Measurements from ENCODE around the gene ERMARD. TPM values are rescaled to one million over a fixed set of nuclear protein-coding genes. Genes with fewer than 3 reads are reported as not detected.
"Not testable (repeated sequence)": the region's sequence is repeated elsewhere in the genome, so short reads cannot be mapped to it uniquely, and the experiment has no call there.

Gene ERMARD
- total RNA-seq, 2 donors from 2014 or later, result 19.6 to 22.1 TPM

GRCh38 chr6:169726963-169727362, 24.5 kb upstream of the ERMARD start:
- no peak for DNase-seq (ENCODE audit: low spot score)
- intact Hi-C loops (cut with DNase I), result no loop called here

GRCh38 chr6:169729961-169730360, 21.5 kb upstream of the ERMARD start:
- DNase-seq (ENCODE audit: low spot score), result no peak
- intact Hi-C loops (cut with DNase I), result no loop called here

- intact Hi-C loops (cut with DNase I), result no loop called here
- DNase-seq (ENCODE audit: low spot score), result peak; percentile 82
These were observed 13.0 kb upstream of the ERMARD start for GRCh38 chr6:169738204-169738975.

GRCh38 chr6:169738976-169739529, 12.4 kb upstream of the ERMARD start:
- intact Hi-C loops (cut with DNase I), result no loop called here

GRCh38 chr6:169741344-169741743, 10.1 kb upstream of the ERMARD start:
- intact Hi-C loops (cut with DNase I), result no loop called here

More at GRCh38 chr6:169738976-169739529, 12.4 kb upstream of the ERMARD start:
- DNase-seq (ENCODE audit: low spot score), result no peak

GRCh38 chr6:169745405-169745804, 6.0 kb upstream of the ERMARD start:
- intact Hi-C loops (cut with DNase I), result no loop called here
- DNase-seq (ENCODE audit: low spot score), result no peak

More at GRCh38 chr6:169741344-169741743, 10.1 kb upstream of the ERMARD start:
- no peak for DNase-seq (ENCODE audit: low spot score)

- DNase-seq (ENCODE audit: low spot score), result no peak
- intact Hi-C loops (cut with DNase I), result no loop called here
These were observed 4.9 kb upstream of the ERMARD start for GRCh38 chr6:169746556-169746955.

GRCh38 chr6:169752074-169752623, 727 bp downstream of the ERMARD start:
- DNase-seq (ENCODE audit: low spot score), result no peak
- intact Hi-C loops (cut with DNase I), result no loop called here

GRCh38 chr6:169755162-169755561, 3.7 kb downstream of the ERMARD start:
- intact Hi-C loops (cut with DNase I), result no loop called here
- DNase-seq (ENCODE audit: low spot score), result no peak

- no peak for DNase-seq (ENCODE audit: low spot score)
- intact Hi-C loops (cut with DNase I), result no loop called here
These were observed 11.9 kb downstream of the ERMARD start for GRCh38 chr6:169763308-169763707.

GRCh38 chr6:169763881-169764280, 12.5 kb downstream of the ERMARD start:
- no peak for DNase-seq (ENCODE audit: low spot score)
- intact Hi-C loops (cut with DNase I), result no loop called here

- intact Hi-C loops (cut with DNase I); DNase-seq (ENCODE audit: low spot score): not testable (repeated sequence)
These were observed 14.4 kb downstream of the ERMARD start for GRCh38 chr6:169765789-169766188.

- intact Hi-C loops (cut with DNase I), result no loop called here
- no peak for DNase-seq (ENCODE audit: low spot score)
These were observed 14.8 kb downstream of the ERMARD start for GRCh38 chr6:169766232-169766631.

GRCh38 chr6:169766921-169767736, 15.7 kb downstream of the ERMARD start:
- intact Hi-C loops (cut with DNase I), result no loop called here
- DNase-seq (ENCODE audit: low spot score), result no peak

- no peak for DNase-seq (ENCODE audit: low spot score)
- intact Hi-C loops (cut with DNase I), result no loop called here
These were observed 22.9 kb downstream of the ERMARD start for GRCh38 chr6:169774347-169774746.

GRCh38 chr6:169775321-169775720, 23.9 kb downstream of the ERMARD start:
- no peak for DNase-seq (ENCODE audit: low spot score)
- intact Hi-C loops (cut with DNase I), result no loop called here

- DNase-seq (ENCODE audit: low spot score), result no peak
- intact Hi-C loops (cut with DNase I), result no loop called here
These were observed 25.0 kb downstream of the ERMARD start for GRCh38 chr6:169776379-169776778.

GRCh38 chr6:169777896-169778295, 26.5 kb downstream of the ERMARD start:
- DNase-seq (ENCODE audit: low spot score), result no peak
- intact Hi-C loops (cut with DNase I), result no loop called here

- intact Hi-C loops (cut with DNase I), result no loop called here
- no peak for DNase-seq (ENCODE audit: low spot score)
These were observed 27.2 kb downstream of the ERMARD start for GRCh38 chr6:169778646-169779045.

Measured in posterior vena cava (tissue), 2 donors.